HEK293 (cell line): ENCODE data around the gene STUM.
A peak's percentile ranks its signal among the peaks of the same experiment; 100 is the strongest.
"Not testable (repeated sequence)": the region's sequence is repeated elsewhere in the genome, so short reads cannot be mapped to it uniquely, and the experiment has no call there.

Experiments used
- CTCF ChIA-PET: fragments of 350-600 bp; formaldehyde crosslinking; extraction: SDS; loops from one replicate; lab custom pipeline; 2021; ENCODE audit warnings: antibody characterized with exemption; lab: Yijun Ruan, JAX
- POLR2A ChIA-PET: fragments of 300-600 bp; formaldehyde crosslinking; extraction: SDS; loops from one replicate; lab custom pipeline; 2020; ENCODE audit warnings: antibody characterized with exemption, inconsistent platforms; lab: Yijun Ruan, JAX
- H3K27ac ChIP-seq: fragments of 200-500 bp; sonication (Bioruptor generic); 2 replicates; pipeline ENCODE4 v1.5.1; 2014; ENCODE audit warnings: low read depth, low read length, control low read depth, inconsistent platforms; ENCODE audit errors: extremely low read depth
- H3K36me3 ChIP-seq, 2 experiments: fragments of 200-500 bp in 1 of 2; sonication (Bioruptor generic) in 1 of 2; 1 replicate in 1 of 2; 2 replicates in 1 of 2; pipeline ENCODE4 v1.5.1; 2014 to 2017; ENCODE audit warnings: inconsistent platforms in 2 of 2, low read length in 2 of 2; ENCODE audit not compliant: control insufficient read depth in 2 of 2, insufficient read depth in 1 of 2
- H3K4me1 ChIP-seq: fragments of 200-500 bp; sonication (Bioruptor generic); 2 replicates; pipeline ENCODE4 v1.5.1; 2014; ENCODE audit warnings: mild to moderate bottlenecking, low read length, inconsistent platforms; ENCODE audit not compliant: control insufficient read depth, insufficient read depth
- H3K4me3 ChIP-seq: 2 replicates; pipeline ENCODE4 v1.5.1; 2011; ENCODE audit warnings: low read depth, mild to moderate bottlenecking, control low read depth, low read length, moderate library complexity
- H3K9me3 ChIP-seq: fragments of 200-500 bp; sonication (Bioruptor generic); 2 replicates; pipeline ENCODE4 v1.5.1; 2014; ENCODE audit warnings: low read depth, low read length, inconsistent platforms; ENCODE audit not compliant: control insufficient read depth, insufficient read depth
- EGR2 ChIP-seq: fragments of 450-650 bp; formaldehyde crosslinking; IDR thresholded peaks from 2 replicates; pipeline ENCODE4 v1.5.1; 2016; ENCODE audit warnings: low read depth, missing biosample characterization, missing genetic modification characterization
- KLF10 ChIP-seq: fragments of 450-650 bp; IDR thresholded peaks from 2 replicates; pipeline ENCODE4 v1.5.1; 2018; ENCODE audit warnings: missing biosample characterization, mild to moderate bottlenecking, missing genetic modification characterization
- ZBTB17 ChIP-seq: fragments of 450-650 bp; formaldehyde crosslinking; IDR thresholded peaks from 2 replicates; pipeline ENCODE4 v1.5.1; 2016; ENCODE audit warnings: missing biosample characterization, missing genetic modification characterization
- ZFHX2 ChIP-seq: fragments of 450-650 bp; formaldehyde crosslinking; conservative IDR thresholded peaks from 2 replicates; pipeline ENCODE4 v1.5.1; 2016; ENCODE audit warnings: missing biosample characterization, missing genetic modification characterization
- ZNF223 ChIP-seq: fragments of 450-650 bp; formaldehyde crosslinking; IDR thresholded peaks from 2 replicates; pipeline ENCODE4 v1.5.1; 2016; ENCODE audit warnings: missing biosample characterization, missing genetic modification characterization
- ZNF23 ChIP-seq: fragments of 450-650 bp; formaldehyde crosslinking; IDR thresholded peaks from 2 replicates; pipeline ENCODE4 v1.5.1; 2016; ENCODE audit warnings: missing biosample characterization, missing genetic modification characterization, borderline replicate concordance
- ZNF585B ChIP-seq: fragments of 450-650 bp; formaldehyde crosslinking; IDR thresholded peaks from 2 replicates; pipeline ENCODE4 v1.5.1; 2016; ENCODE audit warnings: missing biosample characterization, missing genetic modification characterization
- ZNF621 ChIP-seq: fragments of 450-650 bp; formaldehyde crosslinking; IDR thresholded peaks from 2 replicates; pipeline ENCODE4 v1.5.1; 2017; ENCODE audit warnings: missing biosample characterization, missing genetic modification characterization
- ZNF629 ChIP-seq: fragments of 450-650 bp; formaldehyde crosslinking; IDR thresholded peaks from 2 replicates; pipeline ENCODE4 v1.5.1; 2017; ENCODE audit warnings: missing biosample characterization, missing genetic modification characterization
- ZNF776 ChIP-seq: fragments of 450-650 bp; formaldehyde crosslinking; IDR thresholded peaks from 2 replicates; pipeline ENCODE4 v1.5.0; 2017; ENCODE audit warnings: missing biosample characterization, missing genetic modification characterization, borderline replicate concordance
- ZNF837 ChIP-seq: fragments of 450-650 bp; formaldehyde crosslinking; IDR thresholded peaks from 2 replicates; pipeline ENCODE4 v1.5.1; 2016; ENCODE audit warnings: missing biosample characterization, missing genetic modification characterization
- TF ChIP-seq, protein P1 (sequence below): fragments of 450-650 bp; formaldehyde crosslinking; IDR thresholded peaks from 2 replicates; pipeline ENCODE4 v1.5.1; 2017; ENCODE audit warnings: missing biosample characterization, missing genetic modification characterization
- TF ChIP-seq, protein P2 (sequence below): fragments of 450-650 bp; formaldehyde crosslinking; IDR thresholded peaks from 2 replicates; pipeline ENCODE4 v1.5.1; 2017; ENCODE audit warnings: missing biosample characterization, missing genetic modification characterization
- TF ChIP-seq, protein P3 (sequence below): fragments of 450-650 bp; formaldehyde crosslinking; IDR thresholded peaks from 2 replicates; pipeline ENCODE4 v1.5.1; 2016; ENCODE audit warnings: missing biosample characterization, missing genetic modification characterization, borderline replicate concordance

Gene STUM

DNA sequence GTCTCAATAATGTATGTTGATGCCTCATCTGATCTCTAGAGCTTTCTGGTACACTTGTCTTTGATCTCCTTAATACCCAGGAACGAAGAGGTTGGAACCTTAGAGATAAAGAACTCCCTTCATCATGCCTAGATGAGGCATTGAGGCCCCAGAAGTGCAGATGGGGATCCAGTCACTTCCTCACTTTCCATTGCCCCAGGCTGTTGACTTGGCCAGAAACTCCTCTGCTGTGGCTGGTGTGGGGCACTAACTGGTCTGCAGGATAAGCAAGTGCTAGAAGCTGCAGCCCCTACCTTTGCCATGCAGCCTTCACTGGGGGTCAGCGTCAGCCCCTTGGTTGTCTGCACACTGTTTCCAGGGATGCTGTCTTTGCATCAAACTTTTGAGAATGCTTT lies 49.9 kb downstream of the STUM start:
- no peak for TF ChIP-seq KLF10 (tag by site-specific recombination)
- TF ChIP-seq, protein P1, sequence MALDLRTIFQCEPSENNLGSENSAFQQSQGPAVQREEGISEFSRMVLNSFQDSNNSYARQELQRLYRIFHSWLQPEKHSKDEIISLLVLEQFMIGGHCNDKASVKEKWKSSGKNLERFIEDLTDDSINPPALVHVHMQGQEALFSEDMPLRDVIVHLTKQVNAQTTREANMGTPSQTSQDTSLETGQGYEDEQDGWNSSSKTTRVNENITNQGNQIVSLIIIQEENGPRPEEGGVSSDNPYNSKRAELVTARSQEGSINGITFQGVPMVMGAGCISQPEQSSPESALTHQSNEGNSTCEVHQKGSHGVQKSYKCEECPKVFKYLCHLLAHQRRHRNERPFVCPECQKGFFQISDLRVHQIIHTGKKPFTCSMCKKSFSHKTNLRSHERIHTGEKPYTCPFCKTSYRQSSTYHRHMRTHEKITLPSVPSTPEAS (tag by site-specific recombination): no peak
- TF ChIP-seq, protein P2, sequence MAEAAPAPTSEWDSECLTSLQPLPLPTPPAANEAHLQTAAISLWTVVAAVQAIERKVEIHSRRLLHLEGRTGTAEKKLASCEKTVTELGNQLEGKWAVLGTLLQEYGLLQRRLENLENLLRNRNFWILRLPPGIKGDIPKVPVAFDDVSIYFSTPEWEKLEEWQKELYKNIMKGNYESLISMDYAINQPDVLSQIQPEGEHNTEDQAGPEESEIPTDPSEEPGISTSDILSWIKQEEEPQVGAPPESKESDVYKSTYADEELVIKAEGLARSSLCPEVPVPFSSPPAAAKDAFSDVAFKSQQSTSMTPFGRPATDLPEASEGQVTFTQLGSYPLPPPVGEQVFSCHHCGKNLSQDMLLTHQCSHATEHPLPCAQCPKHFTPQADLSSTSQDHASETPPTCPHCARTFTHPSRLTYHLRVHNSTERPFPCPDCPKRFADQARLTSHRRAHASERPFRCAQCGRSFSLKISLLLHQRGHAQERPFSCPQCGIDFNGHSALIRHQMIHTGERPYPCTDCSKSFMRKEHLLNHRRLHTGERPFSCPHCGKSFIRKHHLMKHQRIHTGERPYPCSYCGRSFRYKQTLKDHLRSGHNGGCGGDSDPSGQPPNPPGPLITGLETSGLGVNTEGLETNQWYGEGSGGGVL (tag by site-specific recombination): no peak
- TF ChIP-seq ZNF585B (tag by site-specific recombination): no peak
- TF ChIP-seq, protein P3, sequence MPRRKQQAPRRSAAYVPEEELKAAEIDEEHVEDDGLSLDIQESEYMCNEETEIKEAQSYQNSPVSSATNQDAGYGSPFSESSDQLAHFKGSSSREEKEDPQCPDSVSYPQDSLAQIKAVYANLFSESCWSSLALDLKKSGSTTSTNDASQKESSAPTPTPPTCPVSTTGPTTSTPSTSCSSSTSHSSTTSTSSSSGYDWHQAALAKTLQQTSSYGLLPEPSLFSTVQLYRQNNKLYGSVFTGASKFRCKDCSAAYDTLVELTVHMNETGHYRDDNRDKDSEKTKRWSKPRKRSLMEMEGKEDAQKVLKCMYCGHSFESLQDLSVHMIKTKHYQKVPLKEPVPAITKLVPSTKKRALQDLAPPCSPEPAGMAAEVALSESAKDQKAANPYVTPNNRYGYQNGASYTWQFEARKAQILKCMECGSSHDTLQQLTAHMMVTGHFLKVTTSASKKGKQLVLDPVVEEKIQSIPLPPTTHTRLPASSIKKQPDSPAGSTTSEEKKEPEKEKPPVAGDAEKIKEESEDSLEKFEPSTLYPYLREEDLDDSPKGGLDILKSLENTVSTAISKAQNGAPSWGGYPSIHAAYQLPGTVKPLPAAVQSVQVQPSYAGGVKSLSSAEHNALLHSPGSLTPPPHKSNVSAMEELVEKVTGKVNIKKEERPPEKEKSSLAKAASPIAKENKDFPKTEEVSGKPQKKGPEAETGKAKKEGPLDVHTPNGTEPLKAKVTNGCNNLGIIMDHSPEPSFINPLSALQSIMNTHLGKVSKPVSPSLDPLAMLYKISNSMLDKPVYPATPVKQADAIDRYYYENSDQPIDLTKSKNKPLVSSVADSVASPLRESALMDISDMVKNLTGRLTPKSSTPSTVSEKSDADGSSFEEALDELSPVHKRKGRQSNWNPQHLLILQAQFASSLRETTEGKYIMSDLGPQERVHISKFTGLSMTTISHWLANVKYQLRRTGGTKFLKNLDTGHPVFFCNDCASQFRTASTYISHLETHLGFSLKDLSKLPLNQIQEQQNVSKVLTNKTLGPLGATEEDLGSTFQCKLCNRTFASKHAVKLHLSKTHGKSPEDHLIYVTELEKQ (tag by site-specific recombination): no peak
- no peak for TF ChIP-seq ZNF621 (tag by site-specific recombination)
- TF ChIP-seq, all 188 proteins: peak for 0
- Histone ChIP-seq H3K9me3 (no peaks in the 10 kb centered on the region), H3K4me1 (no peaks in the 10 kb centered on the region), H3K4me3 (no peak overlapping the region), H3K27ac (no peak overlapping the region), H3K36me3 (no peaks in the 10 kb centered on the region)
- ChIA-PET CTCF (interaction anchor here (0.7 kb wide), 3 partner anchors 14 to 50 kb away, joined by 3 read pairs; no protein-coding TSS in a partner anchor), POLR2A (no interaction called here)

DNA sequence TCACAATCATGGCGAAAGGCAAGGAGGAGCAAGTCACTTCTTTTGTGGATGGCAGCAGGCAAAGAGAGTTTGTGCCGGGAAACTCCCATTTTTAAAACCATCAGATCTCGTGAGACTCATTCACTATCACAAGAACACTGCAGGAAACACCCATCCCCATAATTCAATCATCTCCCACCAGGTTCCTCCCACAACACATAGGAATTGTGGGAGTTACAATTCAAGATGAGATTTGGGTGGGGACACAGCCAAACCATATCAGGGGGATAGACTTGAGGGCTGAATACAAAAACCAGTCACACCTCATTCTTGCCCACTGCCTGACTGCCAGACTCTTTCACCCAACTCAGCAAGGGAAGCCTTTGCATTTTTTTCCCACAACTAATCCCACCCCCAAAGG lies 50.4 kb downstream of the STUM start:
- H3K9me3 ChIP-seq, H3K4me3 ChIP-seq, H3K36me3 ChIP-seq, H3K4me1 ChIP-seq, H3K27ac ChIP-seq, POLR2A ChIA-PET: not testable (repeated sequence)
- TF ChIP-seq ZFHX2 (tag by site-specific recombination) (peak; percentile 52), EGR2 (tag by site-specific recombination) (peak; percentile 62)
- CTCF ChIA-PET: interaction anchor here (2.2 kb wide), 1 partner anchor 10 kb away, joined by 17 read pairs; no protein-coding TSS in a partner anchor

DNA sequence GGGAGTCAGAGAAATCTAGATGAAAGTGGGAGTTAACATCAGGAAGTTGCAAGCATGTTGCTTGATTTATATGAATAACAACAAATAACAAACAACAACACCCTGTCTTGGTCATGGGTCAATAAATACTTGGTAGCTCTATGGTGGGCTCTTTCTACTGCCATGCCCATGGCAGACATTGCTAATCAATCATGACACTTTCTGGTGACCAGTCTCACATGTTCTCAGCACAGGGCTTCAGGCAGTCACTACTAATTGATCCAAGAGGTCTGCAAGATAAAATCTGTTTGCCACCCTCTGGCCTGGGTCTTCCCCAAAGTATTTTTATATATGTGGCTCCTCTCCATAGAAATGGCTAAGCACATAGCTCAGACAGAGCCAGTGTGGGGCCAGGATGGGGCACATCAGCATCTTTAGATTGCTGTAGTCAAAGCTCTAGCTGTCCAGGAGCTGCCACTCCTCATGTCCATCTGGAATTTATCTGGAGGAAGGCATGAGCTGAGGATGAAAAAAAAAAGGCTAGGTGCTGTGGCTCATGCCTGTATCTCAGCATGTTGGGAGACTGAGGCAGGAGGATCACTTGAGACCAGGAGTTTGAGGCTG lies 51.2 kb downstream of the STUM start:
- TF ChIP-seq ZBTB17 (tag by site-specific recombination) (peak; percentile 98), ZNF629 (tag by site-specific recombination) (no peak), ZNF837 (no peak), ZNF223 (tag by site-specific recombination) (no peak), ZNF23 (peak; percentile 98), ZNF776 (no peak)
- CTCF ChIA-PET: interaction anchor here (0.5 to 2.2 kb wide), 5 partner anchors 9 to 121 kb away, joined by 4 to 17 read pairs (median 5); no protein-coding TSS in a partner anchor
- POLR2A ChIA-PET: no interaction called here
- H3K36me3 ChIP-seq: no peaks in the 10 kb centered on the region
- H3K4me3 ChIP-seq: no peak overlapping the region
- no peaks in the 10 kb centered on the region for H3K4me1 ChIP-seq
- no peak overlapping the region for H3K27ac ChIP-seq
- H3K9me3 ChIP-seq: no peaks in the 10 kb centered on the region
